Spleen (tissue), 11 donors: ENCODE data around the gene ZNF808. TPM values are rescaled to one million over a fixed set of nuclear protein-coding genes. Genes with fewer than 3 reads are reported as not detected.
A peak's percentile ranks its signal among the peaks of the same experiment; 100 is the strongest.

Experiments
- DNase-seq: peaks from one replicate; pipeline ENCODE4 v3.0.0-alpha.2; 2020
- H3K27ac ChIP-seq, 8 donors: fragments of 200-600 bp; sonication (generic) in 7 of 8; 1 replicate in 4 of 8; 2 replicates in 4 of 8; pipeline versions ENCODE4 v1.5.0 to v1.8.0; 2016 to 2021; ENCODE audit warnings: inconsistent platforms in 4 of 8, mild to moderate bottlenecking in 4 of 8, moderate library complexity in 1 of 8
- H3K27me3 ChIP-seq, 7 donors: fragments of 200-600 bp; sonication (generic) in 6 of 7; replicated peaks in 1 of 7; 1 replicate in 4 of 7; 2 replicates in 3 of 7; pipeline versions ENCODE4 v1.5.0 to v1.8.0; 2016 to 2021; ENCODE audit warnings: inconsistent platforms in 3 of 7, mild to moderate bottlenecking in 1 of 7
- H3K36me3 ChIP-seq, 6 donors: fragments of 200-600 bp; sonication (generic) in 5 of 6; 1 replicate in 4 of 6; 2 replicates in 2 of 6; pipeline versions ENCODE4 v1.5.0 to v1.8.0; 2016 to 2021; ENCODE audit warnings: inconsistent platforms in 2 of 6
- H3K4me1 ChIP-seq, 6 donors: fragments of 200-600 bp; sonication (generic) in 5 of 6; 1 replicate in 3 of 6; 2 replicates in 3 of 6; pipeline versions ENCODE4 v1.5.0 to v1.8.0; 2016 to 2021; ENCODE audit warnings: inconsistent platforms in 3 of 6
- H3K4me3 ChIP-seq, 8 donors: fragments of 200-600 bp; sonication (generic) in 7 of 8; 1 replicate in 4 of 8; 2 replicates in 4 of 8; pipeline versions ENCODE4 v1.5.0 to v1.8.0; 2016 to 2021; ENCODE audit warnings: inconsistent platforms in 4 of 8, mild to moderate bottlenecking in 4 of 8, moderate library complexity in 2 of 8
- H3K9me3 ChIP-seq, 8 donors: fragments of 200-600 bp; sonication (generic) in 7 of 8; 1 replicate in 4 of 8; 2 replicates in 4 of 8; pipeline versions ENCODE4 v1.5.0 to v1.8.0; 2016 to 2021; ENCODE audit warnings: inconsistent platforms in 4 of 8
- CTCF ChIP-seq, 11 experiments: fragments of 200-600 bp in 7 of 11; fragments of 450-650 bp in 4 of 11; sonication (generic) in 4 of 11; IDR thresholded peaks in 8 of 11; conservative IDR thresholded peaks in 3 of 11; 1 replicate in 7 of 11; 2 replicates in 4 of 11; pipeline versions ENCODE4 v1.4.0 to v1.8.0; 2016 to 2021; ENCODE audit warnings: antibody characterized with exemption in 11 of 11, inconsistent platforms in 4 of 11, mild to moderate bottlenecking in 1 of 11
- POLR2A ChIP-seq, 3 donors: fragments of 450-650 bp; IDR thresholded peaks; one replicate each; pipeline ENCODE4 v1.5.1; 2017; ENCODE audit warnings: antibody characterized with exemption in 3 of 3, mild to moderate bottlenecking in 1 of 3
- POLR2AphosphoS5 ChIP-seq, 3 donors: sonication (generic); formaldehyde crosslinking; IDR thresholded peaks; one replicate each; pipeline ENCODE4 v1.5.1; 2017; ENCODE audit warnings: antibody characterized with exemption in 3 of 3
- WGBS, 5 donors: extraction: QIAGEN DNeasy Blood & Tissue Kit in 3 of 5; methylation state at CpG; one replicate each; pipeline versions ENCODE4 v1.1.5 to v1.1.7; 2013 to 2018; 5-methylcytosine and 5-hydroxymethylcytosine counted together
- intact Hi-C: fragments of 100-400 bp; cut with DNase I; formaldehyde crosslinking; loops from one replicate; pipeline ENCODE4 v1.15.0; 2023; ENCODE audit warnings: low total_unique reads
- polyA plus RNA-seq, 3 donors: library from polyadenylated mRNA; stranded (reverse); fragments of 200-250 nt; gene quantifications; one replicate each; pipeline ENCODE4 v1.2.1, GENCODE V29; 2013
- total RNA-seq, 7 donors: library from RNA; depleted of rRNA in 3 of 7; stranded (reverse); fragments of >200 nt in 3 of 7; fragmentation: NEBNext Ultra II Directional in 4 of 7; extraction: Animal tissue kit (Norgen Biotek cat#: 25700) in 4 of 7; gene quantifications; one replicate each; pipeline versions ENCODE4 v1.1.0 to v1.2.1, GENCODE V29; 2016 to 2021
- donor health status: healthy with polysubstance abuse.
- donor health status: DM: no; HTN: no; CAD: no; lungs with moderate emphysema.
- donor health status: DM: no; HTN: no; CAD: no.
- donor health status: Bipolar disorder and iron deficiency.
- donor health status: healthy.
- donor health status: DM: no; HTN: no; CAD: no.
- donor health status: DM: yes; HTN: yes; CAD: no.

The ZNF808 gene
- total and polyA plus RNA-seq, 10 donors: 1.6 to 36.3 (median 27.9) TPM

GRCh38 chr19:52522551-52522950 lies 4.9 kb upstream of the ZNF808 start:
- Histone ChIP-seq H3K4me3 (no peak overlapping the region), H3K9me3 (peaks cover 0 to 88% (median 69%) of the 10 kb centered on the region in 8 donors), H3K4me1 (peaks cover 0 to 9% (median 0%) of the 10 kb centered on the region in 6 donors), H3K36me3 (no peaks in the 10 kb centered on the region), H3K27me3 (no peaks in the 10 kb centered on the region), H3K27ac (no peak overlapping the region)
- no peak for DNase-seq
- 80 to 90% (median 84%) methylated on average over 14 of the region's 14 CpGs for WGBS, 5 donors
- intact Hi-C loops: no loop called here
- TF ChIP-seq POLR2AphosphoS5 (IDR thresholded peaks at IDR 0.05): no peak
- no peak for TF ChIP-seq CTCF (IDR thresholded peaks at IDR 0.05 in 8 of 11, conservative IDR thresholded peaks at IDR 0.05 in 3 of 11)
- no peak for TF ChIP-seq POLR2A (IDR thresholded peaks at IDR 0.05)

- TF ChIP-seq CTCF (IDR thresholded peaks at IDR 0.05 in 8 of 11, conservative IDR thresholded peaks at IDR 0.05 in 3 of 11) (no peak), POLR2AphosphoS5 (IDR thresholded peaks at IDR 0.05) (no peak), POLR2A (IDR thresholded peaks at IDR 0.05) (no peak)
- Histone ChIP-seq H3K27me3 (no peaks in the 10 kb centered on the region), H3K4me1 (peaks cover 5 to 22% (median 11%) of the 10 kb centered on the region in 6 donors), H3K36me3 (no peaks in the 10 kb centered on the region), H3K4me3 (no peak overlapping the region), H3K27ac (no peak overlapping the region), H3K9me3 (peaks cover 0 to 75% (median 59%) of the 10 kb centered on the region in 8 donors)
- WGBS, 5 donors: 85 to 94% (median 91%) methylated on average over 20 of the region's 20 CpGs
- intact Hi-C loops: no loop called here
- DNase-seq: no peak
Measured at GRCh38 chr19:52524086-52524485, 3.4 kb upstream of the ZNF808 start.

- no peak for TF ChIP-seq POLR2A (IDR thresholded peaks at IDR 0.05)
- TF ChIP-seq POLR2AphosphoS5 (IDR thresholded peaks at IDR 0.05): no peak
- TF ChIP-seq CTCF (IDR thresholded peaks at IDR 0.05 in 8 of 11, conservative IDR thresholded peaks at IDR 0.05 in 3 of 11): no peak
- peak; percentile 82 for DNase-seq
- Histone ChIP-seq H3K27me3 (no peaks in the 10 kb centered on the region), H3K4me1 (peaks cover 5 to 39% (median 17%) of the 10 kb centered on the region in 6 donors), H3K4me3 (peak overlapping the region; percentile 66 to 90 (median 73)), H3K27ac (peak overlapping the region; percentile 88 to 93 (median 91)), H3K9me3 (peaks cover 0 to 37% (median 29%) of the 10 kb centered on the region in 8 donors), H3K36me3 (peaks cover 0 to 7% (median 2%) of the 10 kb centered on the region in 6 donors)
- WGBS, 5 donors: 2 to 5% (median 2%) methylated on average over 24 to 25 of the region's 25 CpGs
- intact Hi-C loops: no loop called here
Measured at GRCh38 chr19:52527956-52528351, 486 bp downstream of the ZNF808 start.

GRCh38 chr19:52532480-52532879 lies 5.0 kb downstream of the ZNF808 start:
- no peak for DNase-seq
- H3K9me3 ChIP-seq: peaks cover 0 to 5% (median 0%) of the 10 kb centered on the region in 8 donors
- peaks cover 0 to 22% (median 6%) of the 10 kb centered on the region in 6 donors for H3K36me3 ChIP-seq
- peaks cover 5 to 63% (median 39%) of the 10 kb centered on the region in 6 donors for H3K4me1 ChIP-seq
- TF ChIP-seq CTCF (IDR thresholded peaks at IDR 0.05 in 8 of 11, conservative IDR thresholded peaks at IDR 0.05 in 3 of 11): no peak
- TF ChIP-seq POLR2AphosphoS5 (IDR thresholded peaks at IDR 0.05): no peak
- TF ChIP-seq POLR2A (IDR thresholded peaks at IDR 0.05): no peak
- H3K4me3 ChIP-seq: no peak overlapping the region
- no peaks in the 10 kb centered on the region for H3K27me3 ChIP-seq
- 93 to 98% (median 96%) methylated on average over 2 of the region's 2 CpGs for WGBS, 5 donors
- no peak overlapping the region for H3K27ac ChIP-seq
- intact Hi-C loops: no loop called here
